ENCODE data around the gene LDLRAD4. TPM values are rescaled to one million over a fixed set of nuclear protein-coding genes. Genes with fewer than 3 reads are reported as not detected.

LDLRAD4 gene
- polyA plus RNA-seq, 1 of the 3 experiments (the other 2 are of a cell fraction) = 0.16 TPM

DNA sequence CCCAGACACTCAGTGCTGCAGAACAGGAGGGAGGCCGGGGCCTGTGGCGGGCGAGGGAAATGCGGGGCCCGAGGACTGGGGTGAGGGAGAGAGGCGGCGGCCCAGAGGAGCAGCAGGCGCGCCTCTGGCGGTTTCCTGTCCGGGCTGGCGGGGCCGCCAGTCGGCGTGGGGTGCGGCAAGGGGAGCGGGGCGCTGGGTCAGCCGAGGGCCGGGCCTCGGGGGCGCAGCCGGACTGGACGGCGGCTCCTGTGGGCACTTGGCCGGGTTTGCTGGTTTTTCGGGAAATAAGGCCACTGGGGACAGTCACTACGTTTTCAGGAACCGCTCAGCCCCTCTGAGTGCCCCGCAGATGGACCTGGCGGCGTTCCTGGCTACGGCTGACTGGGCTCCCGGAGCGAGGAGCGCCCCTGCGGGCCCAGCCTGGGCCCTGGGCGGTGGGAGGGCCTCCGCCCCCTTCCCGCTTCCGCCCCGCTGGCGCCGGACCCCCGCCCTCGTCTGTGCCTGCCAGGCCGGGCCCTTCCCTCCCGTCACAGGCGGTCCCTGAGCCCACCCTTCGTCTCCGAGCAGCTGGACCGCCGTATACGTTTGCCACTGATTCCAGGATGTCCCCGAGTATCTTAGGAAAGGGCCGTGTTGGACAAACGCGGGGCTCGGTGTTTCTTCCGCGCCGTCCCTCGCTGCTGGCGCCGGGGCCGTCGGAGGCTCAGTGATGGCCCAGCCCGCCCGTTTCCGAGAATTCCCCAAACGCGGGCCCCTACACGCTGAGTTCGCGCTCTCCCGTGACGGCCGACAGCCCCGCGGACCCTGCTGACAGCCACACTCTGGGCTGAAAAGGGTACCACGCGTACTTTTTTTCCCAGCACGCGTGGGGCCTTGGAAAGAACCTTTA is 423.2 kb downstream of the LDLRAD4 start:
- POLR2A ChIA-PET = no interaction called here
- no peak overlapping the region for H3K4me2 ChIP-seq
- no peaks in the 10 kb centered on the region for H4K20me1 ChIP-seq (ENCODE audit: insufficient read depth)
- TF ChIP-seq FOXJ3 (CRISPR knock-in tag; IDR thresholded peaks at IDR 0.05) (no peak), SMC3 (IDR thresholded peaks at IDR 0.05; ENCODE audit: low read depth, low read length) (no peak), GATA2 (CRISPR knock-in tag; IDR thresholded peaks at IDR 0.05) (no peak), GABPA (IDR thresholded peaks at IDR 0.05; ENCODE audit: low read depth) (no peak), MEF2A (IDR thresholded peaks at IDR 0.05; ENCODE audit: borderline replicate concordance, low read depth) (no peak), NFIC (IDR thresholded peaks at IDR 0.05; ENCODE audit: borderline replicate concordance) (no peak), TCF12 (IDR thresholded peaks at IDR 0.05) (no peak), TEAD4 (IDR thresholded peaks at IDR 0.05; ENCODE audit: borderline replicate concordance, insufficient read depth) (no peak), FOSL2 (IDR thresholded peaks at IDR 0.05; ENCODE audit: borderline replicate concordance, low read depth) (no peak), JUND (IDR thresholded peaks at IDR 0.05) (no peak), SIN3A (IDR thresholded peaks at IDR 0.05; ENCODE audit: borderline replicate concordance, low read depth, low read length) (no peak), RCOR1 (IDR thresholded peaks at IDR 0.05; ENCODE audit: low read length) (no peak), CHD2 (IDR thresholded peaks at IDR 0.05; ENCODE audit: low read length, partially characterized antibody) (no peak), RAD21 (IDR thresholded peaks at IDR 0.05; ENCODE audit: low read length) (no peak), POLR2AphosphoS5 (IDR thresholded peaks at IDR 0.05; ENCODE audit: low read depth, low read length) (no peak), NRF1 (IDR thresholded peaks at IDR 0.05; ENCODE audit: low read depth, low read length) (no peak)
- TF ChIP-seq, protein P1, sequence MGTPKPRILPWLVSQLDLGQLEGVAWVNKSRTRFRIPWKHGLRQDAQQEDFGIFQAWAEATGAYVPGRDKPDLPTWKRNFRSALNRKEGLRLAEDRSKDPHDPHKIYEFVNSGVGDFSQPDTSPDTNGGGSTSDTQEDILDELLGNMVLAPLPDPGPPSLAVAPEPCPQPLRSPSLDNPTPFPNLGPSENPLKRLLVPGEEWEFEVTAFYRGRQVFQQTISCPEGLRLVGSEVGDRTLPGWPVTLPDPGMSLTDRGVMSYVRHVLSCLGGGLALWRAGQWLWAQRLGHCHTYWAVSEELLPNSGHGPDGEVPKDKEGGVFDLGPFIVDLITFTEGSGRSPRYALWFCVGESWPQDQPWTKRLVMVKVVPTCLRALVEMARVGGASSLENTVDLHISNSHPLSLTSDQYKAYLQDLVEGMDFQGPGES (IDR thresholded peaks at IDR 0.05; ENCODE audit: low read depth, low read length) = no peak
- TF ChIP-seq, protein P2, sequence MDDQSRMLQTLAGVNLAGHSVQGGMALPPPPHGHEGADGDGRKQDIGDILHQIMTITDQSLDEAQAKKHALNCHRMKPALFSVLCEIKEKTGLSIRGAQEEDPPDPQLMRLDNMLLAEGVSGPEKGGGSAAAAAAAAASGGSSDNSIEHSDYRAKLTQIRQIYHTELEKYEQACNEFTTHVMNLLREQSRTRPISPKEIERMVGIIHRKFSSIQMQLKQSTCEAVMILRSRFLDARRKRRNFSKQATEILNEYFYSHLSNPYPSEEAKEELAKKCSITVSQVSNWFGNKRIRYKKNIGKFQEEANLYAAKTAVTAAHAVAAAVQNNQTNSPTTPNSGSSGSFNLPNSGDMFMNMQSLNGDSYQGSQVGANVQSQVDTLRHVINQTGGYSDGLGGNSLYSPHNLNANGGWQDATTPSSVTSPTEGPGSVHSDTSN (IDR thresholded peaks at IDR 0.05) = no peak
- TF ChIP-seq, protein P3, sequence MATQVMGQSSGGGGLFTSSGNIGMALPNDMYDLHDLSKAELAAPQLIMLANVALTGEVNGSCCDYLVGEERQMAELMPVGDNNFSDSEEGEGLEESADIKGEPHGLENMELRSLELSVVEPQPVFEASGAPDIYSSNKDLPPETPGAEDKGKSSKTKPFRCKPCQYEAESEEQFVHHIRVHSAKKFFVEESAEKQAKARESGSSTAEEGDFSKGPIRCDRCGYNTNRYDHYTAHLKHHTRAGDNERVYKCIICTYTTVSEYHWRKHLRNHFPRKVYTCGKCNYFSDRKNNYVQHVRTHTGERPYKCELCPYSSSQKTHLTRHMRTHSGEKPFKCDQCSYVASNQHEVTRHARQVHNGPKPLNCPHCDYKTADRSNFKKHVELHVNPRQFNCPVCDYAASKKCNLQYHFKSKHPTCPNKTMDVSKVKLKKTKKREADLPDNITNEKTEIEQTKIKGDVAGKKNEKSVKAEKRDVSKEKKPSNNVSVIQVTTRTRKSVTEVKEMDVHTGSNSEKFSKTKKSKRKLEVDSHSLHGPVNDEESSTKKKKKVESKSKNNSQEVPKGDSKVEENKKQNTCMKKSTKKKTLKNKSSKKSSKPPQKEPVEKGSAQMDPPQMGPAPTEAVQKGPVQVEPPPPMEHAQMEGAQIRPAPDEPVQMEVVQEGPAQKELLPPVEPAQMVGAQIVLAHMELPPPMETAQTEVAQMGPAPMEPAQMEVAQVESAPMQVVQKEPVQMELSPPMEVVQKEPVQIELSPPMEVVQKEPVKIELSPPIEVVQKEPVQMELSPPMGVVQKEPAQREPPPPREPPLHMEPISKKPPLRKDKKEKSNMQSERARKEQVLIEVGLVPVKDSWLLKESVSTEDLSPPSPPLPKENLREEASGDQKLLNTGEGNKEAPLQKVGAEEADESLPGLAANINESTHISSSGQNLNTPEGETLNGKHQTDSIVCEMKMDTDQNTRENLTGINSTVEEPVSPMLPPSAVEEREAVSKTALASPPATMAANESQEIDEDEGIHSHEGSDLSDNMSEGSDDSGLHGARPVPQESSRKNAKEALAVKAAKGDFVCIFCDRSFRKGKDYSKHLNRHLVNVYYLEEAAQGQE (IDR thresholded peaks at IDR 0.05; ENCODE audit: low read depth, low read length) = no peak
- TF ChIP-seq, protein P4, sequence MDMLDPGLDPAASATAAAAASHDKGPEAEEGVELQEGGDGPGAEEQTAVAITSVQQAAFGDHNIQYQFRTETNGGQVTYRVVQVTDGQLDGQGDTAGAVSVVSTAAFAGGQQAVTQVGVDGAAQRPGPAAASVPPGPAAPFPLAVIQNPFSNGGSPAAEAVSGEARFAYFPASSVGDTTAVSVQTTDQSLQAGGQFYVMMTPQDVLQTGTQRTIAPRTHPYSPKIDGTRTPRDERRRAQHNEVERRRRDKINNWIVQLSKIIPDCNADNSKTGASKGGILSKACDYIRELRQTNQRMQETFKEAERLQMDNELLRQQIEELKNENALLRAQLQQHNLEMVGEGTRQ (IDR thresholded peaks at IDR 0.05; ENCODE audit: borderline replicate concordance, low read depth, low read length) = no peak
- no peak overlapping the region for H3K4me3 ChIP-seq (ENCODE audit: low read depth in 2 of 2, low read length in 1 of 2)
- H2AFZ ChIP-seq (ENCODE audit: low read depth) = no peak overlapping the region
- H3K9me2 ChIP-seq = no peaks in the 10 kb centered on the region
- no peaks in the 10 kb centered on the region for H3K9me3 ChIP-seq
- CTCF ChIA-PET = no interaction called here
- no peaks in the 10 kb centered on the region for H3K79me2 ChIP-seq (ENCODE audit: insufficient read depth)
- H3K9ac ChIP-seq = no peak overlapping the region
- 93% methylated on average over 59 of the region's 84 CpGs for WGBS (ENCODE audit: low lambda C conversion rate)
- no peaks in the 10 kb centered on the region for H3K4me1 ChIP-seq (ENCODE audit: control insufficient read depth in 1 of 2, insufficient read depth in 2 of 2, low read depth in 1 of 2, low read length in 1 of 2)
- H3K27ac ChIP-seq (ENCODE audit: low read depth in 2 of 2, low read length in 1 of 2) = no peak overlapping the region
- H3K36me3 ChIP-seq (replicated peaks in 1 of 2; ENCODE audit: control insufficient read depth in 1 of 2, insufficient read depth in 2 of 2, low read length in 1 of 2) = no peaks in the 10 kb centered on the region
- DNase-seq = no peak
- H3F3A ChIP-seq (replicated peaks; ENCODE audit: insufficient read depth) = no peaks in the 10 kb centered on the region
- no peaks in the 10 kb centered on the region for H3K27me3 ChIP-seq (ENCODE audit: insufficient read depth)

Measured in SK-N-SH (cell line).